Measurements from ENCODE around the gene TMEM63A. TPM values are rescaled to one million over a fixed set of nuclear protein-coding genes. Genes with fewer than 3 reads are reported as not detected.

The TMEM63A gene
- total and polyA plus RNA-seq, 2 of the 13 experiments (the other 11 are each of a cell fraction or from before 2014, with no cell fraction given), result 23.9 to 53.3 TPM

GRCh38 chr1:225931270-225932136 is 49.3 kb upstream of the TMEM63A start:
- CTCF ChIA-PET (ENCODE audit: low intra/inter-chr PET ratio, low total read pairs), result no interaction called here
- WGBS (ENCODE audit: low lambda C conversion rate), result 36% methylated on average over 5 of the region's 5 CpGs
- Histone ChIP-seq H3K9ac (ENCODE audit: insufficient read depth, low read depth, low read length) (no peak overlapping the region), H3K27ac (ENCODE audit: extremely low read length, insufficient read depth, low read length) (no peak overlapping the region), H3K27me3 (ENCODE audit: control insufficient read depth in 1 of 2, insufficient read depth in 2 of 2, low read length in 2 of 2) (no peaks in the 10 kb centered on the region; a peak in 1 of 5 replicates), H3K79me2 (ENCODE audit: insufficient read depth, low read length) (no peaks in the 10 kb centered on the region), H3K36me3 (replicated peaks in 1 of 2; ENCODE audit: control insufficient read depth in 1 of 2, insufficient read depth in 2 of 2, low read length in 2 of 2) (no peaks in the 10 kb centered on the region), H4K20me1 (ENCODE audit: insufficient read depth, low read length) (no peaks in the 10 kb centered on the region), H3K9me3 (ENCODE audit: low read length) (no peaks in the 10 kb centered on the region), H3K4me2 (ENCODE audit: low read depth, low read length) (no peak overlapping the region), H3K4me3 (replicated peaks in 1 of 3; ENCODE audit: insufficient read depth in 1 of 3, low read depth in 2 of 3, low read length in 3 of 3) (no peak overlapping the region), H3K4me1 (ENCODE audit: insufficient read depth, low read length) (peaks cover 9% of the 10 kb centered on the region), H2AFZ (ENCODE audit: low read length) (no peak overlapping the region)
- FAIRE-seq (no peak), ATAC-seq (no peak), DNase-seq (ENCODE audit: low spot score) (no peak)
- POLR2A ChIA-PET, result interaction anchor here (1.3 kb wide), 1 partner anchor 232 kb away, joined by 3 read pairs; no protein-coding TSS in a partner anchor
- in situ Hi-C loops (cut with HindIII; ENCODE audit: extremely low pct_ligation_motif_present, low pct_unique_long_range_greater_than_20kb), result no loop called here
- no TSS peak for BruUV-seq (replicated peaks)
- intact Hi-C loops (cut with micrococcal nuclease; ENCODE audit: unreplicated experiment), result no loop called here
- TF ChIP-seq ONECUT2 (CRISPR knock-in tag; IDR thresholded peaks at IDR 0.05), result no peak
- no peak for TF ChIP-seq ZEB1 (IDR thresholded peaks at IDR 0.05; ENCODE audit: insufficient replicate concordance, low read depth)
- no peak for TF ChIP-seq POLR2AphosphoS2 (IDR thresholded peaks at IDR 0.05; ENCODE audit: low read depth, low read length)
- no peak for TF ChIP-seq PHF21A (CRISPR knock-in tag; IDR thresholded peaks at IDR 0.05)
- TF ChIP-seq ZNF547 (CRISPR knock-in tag; IDR thresholded peaks at IDR 0.05), result no peak
- TF ChIP-seq ZNF605 (CRISPR knock-in tag; IDR thresholded peaks at IDR 0.05), result no peak
- no peak for TF ChIP-seq ZBTB40 (IDR thresholded peaks at IDR 0.05)
- TF ChIP-seq ZBTB40 (CRISPR knock-in tag; IDR thresholded peaks at IDR 0.05), result no peak
- no peak for TF ChIP-seq SMC3 (IDR thresholded peaks at IDR 0.05; ENCODE audit: low read length)
- TF ChIP-seq ZNF34 (CRISPR knock-in tag; IDR thresholded peaks at IDR 0.05; ENCODE audit: borderline replicate concordance), result no peak

Data from HepG2 (cell line).